GM10248 (cell line): ENCODE results near the gene CLDN34.
A peak's percentile ranks its signal among the peaks of the same experiment; 100 is the strongest.

ENCODE experiments used
- CTCF ChIA-PET: fragments of 300-600 bp; sonication (Branson Sonifier 250); formaldehyde crosslinking; extraction: SDS; loops from one replicate; lab custom pipeline; 2021; ENCODE audit warnings: antibody characterized with exemption; lab: Yijun Ruan, JAX
- POLR2A ChIA-PET: fragments of 350-650 bp; sonication (Branson Sonifier 250); formaldehyde crosslinking; extraction: SDS; loops from one replicate; lab custom pipeline; 2020; ENCODE audit warnings: antibody characterized with exemption; lab: Yijun Ruan, JAX
- DNase-seq: peaks from one replicate; pipeline ENCODE4 v3.0.0; 2012; ENCODE audit errors: extremely low spot score
- TF ChIP-seq, protein P1 (sequence below): IDR thresholded peaks from 2 replicates; pipeline ENCODE4 v1.5.1; 2012; ENCODE audit warnings: mild to moderate bottlenecking, low read depth; ENCODE audit errors: extremely low read depth, missing control alignments, control extremely low read depth

The CLDN34 gene

DNA sequence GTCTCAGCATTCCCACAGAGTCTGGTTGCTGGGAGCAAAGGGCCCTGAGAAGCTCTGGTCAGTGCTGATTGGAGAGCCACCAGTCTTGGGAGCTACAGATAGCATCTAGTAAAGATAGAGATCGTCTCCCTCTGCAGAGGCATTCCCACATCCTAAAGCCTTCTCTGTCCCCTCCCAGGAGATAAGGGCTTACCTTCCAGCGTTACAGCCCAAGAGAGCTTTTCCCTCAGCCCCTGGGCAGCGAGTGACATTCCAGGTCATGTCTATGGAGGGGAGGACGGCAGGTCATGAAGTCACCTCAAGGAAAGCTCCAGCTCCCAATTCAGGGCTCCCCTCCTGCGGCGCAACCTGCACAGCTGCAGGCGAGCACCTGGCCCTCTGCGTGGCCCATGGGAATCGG, 29.9 kb downstream of the CLDN34 start:
- ChIA-PET CTCF (interaction anchor here (0.8 to 12.9 kb wide), 17 partner anchors 9 to 125 kb away, joined by 3 to 305 read pairs (median 3); no protein-coding TSS in a partner anchor), POLR2A (interaction anchor here (0.9 kb wide), 1 partner anchor 121 kb away, joined by 3 read pairs; no protein-coding TSS in a partner anchor)
- DNase-seq: no peak
- TF ChIP-seq, protein P1, sequence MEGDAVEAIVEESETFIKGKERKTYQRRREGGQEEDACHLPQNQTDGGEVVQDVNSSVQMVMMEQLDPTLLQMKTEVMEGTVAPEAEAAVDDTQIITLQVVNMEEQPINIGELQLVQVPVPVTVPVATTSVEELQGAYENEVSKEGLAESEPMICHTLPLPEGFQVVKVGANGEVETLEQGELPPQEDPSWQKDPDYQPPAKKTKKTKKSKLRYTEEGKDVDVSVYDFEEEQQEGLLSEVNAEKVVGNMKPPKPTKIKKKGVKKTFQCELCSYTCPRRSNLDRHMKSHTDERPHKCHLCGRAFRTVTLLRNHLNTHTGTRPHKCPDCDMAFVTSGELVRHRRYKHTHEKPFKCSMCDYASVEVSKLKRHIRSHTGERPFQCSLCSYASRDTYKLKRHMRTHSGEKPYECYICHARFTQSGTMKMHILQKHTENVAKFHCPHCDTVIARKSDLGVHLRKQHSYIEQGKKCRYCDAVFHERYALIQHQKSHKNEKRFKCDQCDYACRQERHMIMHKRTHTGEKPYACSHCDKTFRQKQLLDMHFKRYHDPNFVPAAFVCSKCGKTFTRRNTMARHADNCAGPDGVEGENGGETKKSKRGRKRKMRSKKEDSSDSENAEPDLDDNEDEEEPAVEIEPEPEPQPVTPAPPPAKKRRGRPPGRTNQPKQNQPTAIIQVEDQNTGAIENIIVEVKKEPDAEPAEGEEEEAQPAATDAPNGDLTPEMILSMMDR: no peak

DNA sequence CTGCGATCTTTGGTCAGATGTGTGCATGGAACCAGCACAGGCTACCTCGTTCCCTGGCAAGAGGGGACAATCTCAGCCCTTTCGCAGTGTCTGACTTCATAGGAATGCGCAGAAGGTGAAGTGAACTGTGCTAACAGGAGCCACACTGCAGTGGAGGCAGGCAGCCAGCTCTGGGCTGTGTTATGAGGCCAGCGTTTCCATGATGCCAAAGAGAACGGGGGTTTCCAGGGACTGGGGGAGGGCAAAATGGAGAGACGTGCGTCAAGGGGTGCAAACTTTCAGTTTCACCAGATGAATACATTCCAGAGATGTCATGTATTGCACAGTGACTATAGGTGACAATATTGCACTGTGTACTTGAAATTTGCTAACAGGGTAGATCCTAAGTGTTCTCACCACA, 30.4 kb downstream of the CLDN34 start:
- TF ChIP-seq, protein P1: no peak
- ChIA-PET POLR2A (interaction anchor here (0.9 kb wide), 1 partner anchor 120 kb away, joined by 3 read pairs; no protein-coding TSS in a partner anchor), CTCF (interaction anchor here (0.8 to 12.9 kb wide), 17 partner anchors 9 to 125 kb away, joined by 3 to 305 read pairs (median 3); no protein-coding TSS in a partner anchor)
- DNase-seq: peak; percentile 47

DNA sequence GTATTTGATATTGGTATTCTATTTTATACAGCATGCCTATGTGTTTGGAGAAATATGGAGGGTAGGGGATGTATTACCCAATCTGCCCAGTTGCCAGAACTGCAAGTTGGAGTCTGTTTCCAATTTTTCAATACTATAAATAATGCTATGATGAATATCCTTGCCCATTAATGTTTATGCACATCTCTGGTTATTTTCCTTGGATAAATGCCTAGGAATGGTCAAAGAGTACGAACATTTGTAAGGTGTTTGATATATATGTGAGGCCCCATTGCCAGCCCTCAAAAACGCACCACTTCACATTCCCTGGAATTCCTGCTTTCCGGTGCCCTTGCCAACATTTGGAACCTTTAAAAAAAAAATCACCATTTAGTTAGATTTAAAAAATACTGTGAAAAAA, 34.3 kb downstream of the CLDN34 start:
- no peak for DNase-seq

DNA sequence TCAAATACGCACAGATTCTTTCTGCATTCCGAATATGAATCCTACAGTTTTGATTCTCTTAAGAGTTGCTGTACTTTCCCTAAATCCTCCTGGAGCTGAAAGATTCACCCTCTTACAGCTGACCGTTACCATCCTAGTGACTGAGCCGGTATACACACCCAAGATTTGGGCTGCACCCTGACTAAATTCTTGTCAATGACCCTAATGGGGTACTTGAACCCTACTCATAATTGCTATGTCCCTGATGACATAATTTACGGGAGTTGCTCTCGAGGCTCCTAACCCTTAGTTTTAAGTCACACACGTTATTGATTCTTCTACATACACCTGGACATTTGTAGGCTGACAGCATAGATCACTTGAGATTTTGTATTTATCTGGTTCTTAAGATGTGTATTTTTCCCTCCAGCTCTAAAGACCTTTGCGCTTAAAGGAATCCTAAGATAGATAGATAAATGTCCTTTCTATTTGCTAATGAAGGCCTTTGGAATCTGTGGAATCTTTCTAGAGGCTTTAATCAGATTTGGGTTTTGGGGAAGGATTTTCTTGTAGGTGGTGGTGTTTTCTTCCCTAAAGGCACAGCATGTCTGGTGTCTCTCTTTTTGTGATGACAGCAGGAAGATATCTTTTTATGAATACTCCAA, 37.8 kb downstream of the CLDN34 start:
- POLR2A ChIA-PET: no interaction called here
- CTCF ChIA-PET: interaction anchor here (1.2 to 4.0 kb wide), 3 partner anchors 11 to 114 kb away, joined by 3 to 37 read pairs (median 4); no protein-coding TSS in a partner anchor
- TF ChIP-seq, protein P1: no peak

More for the DNA sequence above, 34.3 kb downstream of the CLDN34 start:
- ChIA-PET CTCF (interaction anchor here (12.9 kb wide), 1 partner anchor 114 kb away, joined by 305 read pairs; no protein-coding TSS in a partner anchor), POLR2A (no interaction called here)
- TF ChIP-seq, protein P1: no peak

DNA sequence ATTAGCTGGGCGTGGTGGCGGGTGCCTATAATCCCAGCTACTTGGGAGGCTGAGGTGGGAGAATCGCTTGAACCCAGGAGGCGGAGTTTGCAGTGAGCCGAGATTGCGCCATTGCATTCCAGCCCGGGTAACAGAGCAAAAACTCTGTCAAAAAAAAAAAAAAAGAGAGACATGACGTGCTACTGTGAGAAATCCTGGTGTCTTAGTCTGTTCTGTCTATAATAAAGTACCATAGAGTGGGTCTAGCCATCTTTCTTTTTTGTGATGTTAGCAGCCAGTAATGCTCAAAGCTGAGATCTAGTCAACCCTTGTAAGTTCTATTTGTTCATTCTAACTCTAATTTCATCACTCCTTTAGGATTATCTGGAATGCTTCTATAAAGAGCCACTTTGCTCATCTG, 38.9 kb downstream of the CLDN34 start:
- POLR2A ChIA-PET: no interaction called here
- CTCF ChIA-PET: interaction anchor here (1.1 to 4.0 kb wide), 2 partner anchors 113 to 116 kb away, joined by 3 to 37 read pairs; no protein-coding TSS in a partner anchor
- TF ChIP-seq, protein P1: no peak
- no peak for DNase-seq

More for the DNA sequence above, 37.8 kb downstream of the CLDN34 start:
- no peak for DNase-seq

DNA sequence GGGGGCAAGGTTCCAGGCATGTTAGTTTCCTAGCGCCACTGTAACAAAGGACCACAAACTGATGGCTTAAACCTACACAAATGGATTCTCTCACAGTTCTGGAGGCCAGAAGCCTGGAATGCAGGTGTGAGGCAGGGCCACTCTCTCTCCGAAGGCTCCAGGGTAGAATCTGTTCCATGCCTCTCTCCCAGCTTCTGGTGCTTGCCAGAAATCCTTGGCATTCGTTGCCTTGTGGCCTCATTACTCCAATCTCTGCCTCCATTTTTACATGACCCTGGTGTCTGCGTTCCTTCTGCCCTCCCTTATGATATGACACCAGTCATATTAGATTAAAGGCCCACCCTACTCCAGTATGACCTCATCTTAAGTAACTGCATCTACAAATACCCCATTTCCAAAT, 39.6 kb downstream of the CLDN34 start:
- TF ChIP-seq, protein P1: no peak
- DNase-seq: no peak
- CTCF ChIA-PET: interaction anchor here (1.1 kb wide), 1 partner anchor 115 kb away, joined by 3 read pairs; no protein-coding TSS in a partner anchor
- POLR2A ChIA-PET: no interaction called here
